Thoracic aorta (tissue), 2 donors: Measurements from ENCODE around the gene SPAG8. TPM values are rescaled to one million over a fixed set of nuclear protein-coding genes. Genes with fewer than 3 reads are reported as not detected.

ENCODE experiments used
- ATAC-seq: fragments of 150-250 bp; one replicate; pipeline ENCODE4 v1.8.0; 2017; ENCODE audit warnings: low read depth; ENCODE audit not compliant: insufficient number of reproducible peaks, low FRiP score
- DNase-seq: peaks from one replicate; pipeline ENCODE4 v3.0.0-alpha.2; 2020; ENCODE audit warnings: low spot score
- H3K27ac ChIP-seq, 2 donors: fragments of 200-600 bp; sonication (generic); 1 replicate in 1 of 2; 2 replicates in 1 of 2; pipeline ENCODE4 v1.5.1; 2016; ENCODE audit warnings: mild to moderate bottlenecking in 2 of 2, moderate library complexity in 2 of 2
- H3K27me3 ChIP-seq: fragments of 200-600 bp; sonication (generic); replicated peaks from 2 replicates; pipeline ENCODE4 v1.6.0; 2016; ENCODE audit warnings: mild to moderate bottlenecking; ENCODE audit not compliant: insufficient read depth
- H3K36me3 ChIP-seq: fragments of 200-600 bp; sonication (generic); one replicate; pipeline ENCODE4 v1.5.1; 2016
- H3K4me1 ChIP-seq, 2 donors: fragments of 200-600 bp; sonication (generic); 1 replicate in 1 of 2; 2 replicates in 1 of 2; pipeline versions ENCODE4 v1.5.1 to v1.6.0; 2016; ENCODE audit warnings: low read depth in 2 of 2, mild to moderate bottlenecking in 1 of 2; ENCODE audit not compliant: control insufficient read depth in 1 of 2
- H3K4me3 ChIP-seq: fragments of 200-600 bp; sonication (generic); 2 replicates; pipeline ENCODE4 v1.5.1; 2016; ENCODE audit warnings: mild to moderate bottlenecking
- H3K9me3 ChIP-seq: fragments of 200-600 bp; sonication (generic); 2 replicates; pipeline ENCODE4 v1.5.1; 2016
- CTCF ChIP-seq: fragments of 200-600 bp; sonication (generic); IDR thresholded peaks from one replicate; pipeline ENCODE4 v1.5.1; 2019; ENCODE audit warnings: antibody characterized with exemption
- total RNA-seq, 2 donors: library from RNA; depleted of rRNA; stranded (reverse); fragments of >200 nt; gene quantifications; one replicate each; pipeline versions ENCODE4 v1.1.0 to v1.2.3, GENCODE V29; 2016

The SPAG8 gene
- total RNA-seq, 2 donors from 2014 or later = 0.21 to 5.7 TPM

- no peak for TF ChIP-seq CTCF
- Histone ChIP-seq H3K4me1 (peaks cover 11 to 25% of the 10 kb centered on the region in 2 donors), H3K4me3 (no peak overlapping the region), H3K27ac (no peak overlapping the region), H3K27me3 (no peaks in the 10 kb centered on the region), H3K9me3 (no peaks in the 10 kb centered on the region), H3K36me3 (no peaks in the 10 kb centered on the region)
- DNase-seq (no peak), ATAC-seq (no peak)
Measured at GRCh38 chr9:35767458-35767857, 44.6 kb downstream of the SPAG8 start.

- ATAC-seq (no peak), DNase-seq (no peak)
- Histone ChIP-seq H3K4me3 (no peak overlapping the region), H3K27me3 (no peaks in the 10 kb centered on the region), H3K9me3 (no peaks in the 10 kb centered on the region), H3K4me1 (peaks cover 11 to 23% of the 10 kb centered on the region in 2 donors), H3K27ac (no peak overlapping the region), H3K36me3 (no peaks in the 10 kb centered on the region)
- no peak for TF ChIP-seq CTCF
Measured at GRCh38 chr9:35766997-35767396, 45.1 kb downstream of the SPAG8 start.

GRCh38 chr9:35763803-35764202 is 48.3 kb downstream of the SPAG8 start:
- H3K4me1 ChIP-seq = peaks cover 5 to 26% of the 10 kb centered on the region in 2 donors
- no peaks in the 10 kb centered on the region for H3K9me3 ChIP-seq
- ATAC-seq (no peak), DNase-seq (no peak)
- H3K4me3 ChIP-seq = no peak overlapping the region
- no peaks in the 10 kb centered on the region for H3K36me3 ChIP-seq
- no peak for TF ChIP-seq CTCF
- H3K27me3 ChIP-seq = no peaks in the 10 kb centered on the region
- no peak overlapping the region for H3K27ac ChIP-seq

GRCh38 chr9:35763181-35763580 is 48.9 kb downstream of the SPAG8 start:
- no peaks in the 10 kb centered on the region for H3K9me3 ChIP-seq
- H3K4me1 ChIP-seq = peaks cover 8 to 32% of the 10 kb centered on the region in 2 donors
- H3K27me3 ChIP-seq = no peaks in the 10 kb centered on the region
- H3K27ac ChIP-seq = no peak overlapping the region
- DNase-seq (no peak), ATAC-seq (no peak)
- H3K4me3 ChIP-seq = no peak overlapping the region
- H3K36me3 ChIP-seq = no peaks in the 10 kb centered on the region
- TF ChIP-seq CTCF = no peak

GRCh38 chr9:35760651-35761050 is 51.4 kb downstream of the SPAG8 start:
- DNase-seq = no peak
- Histone ChIP-seq H3K9me3 (no peaks in the 10 kb centered on the region), H3K4me3 (no peak overlapping the region), H3K36me3 (no peaks in the 10 kb centered on the region), H3K27me3 (no peaks in the 10 kb centered on the region), H3K27ac (peak overlapping the region; percentile 21 to 37), H3K4me1 (peaks cover 20 to 51% of the 10 kb centered on the region in 2 donors)
- no peak for ATAC-seq
- TF ChIP-seq CTCF = no peak
